ENCODE data around the gene MVK. TPM values are rescaled to one million over a fixed set of nuclear protein-coding genes. Genes with fewer than 3 reads are reported as not detected.

The MVK gene
- total and polyA plus RNA-seq, 2 experiments from 2014 or later: 16.7 to 40.1 TPM

DNA sequence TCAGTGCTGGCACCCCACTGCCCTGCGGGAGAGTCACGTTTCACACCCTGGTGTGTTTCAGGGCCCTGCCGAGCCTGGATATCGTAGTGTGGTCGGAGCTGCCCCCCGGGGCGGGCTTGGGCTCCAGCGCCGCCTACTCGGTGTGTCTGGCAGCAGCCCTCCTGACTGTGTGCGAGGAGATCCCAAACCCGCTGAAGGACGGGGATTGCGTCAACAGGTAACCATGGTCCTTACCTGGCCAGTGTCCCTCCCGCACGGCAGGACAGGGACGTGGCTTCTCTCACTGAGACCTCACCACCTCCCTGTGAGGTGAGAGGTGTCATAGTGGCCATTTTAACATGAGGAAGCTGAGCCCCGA is 7.7 kb downstream of the MVK start:
- peaks cover 2% of the 10 kb centered on the region; the same call in 1 of the 3 replicates for H3K4me1 Mint-ChIP-seq
- peaks cover 58% of the 10 kb centered on the region for H3K36me3 Mint-ChIP-seq (ENCODE audit: low read depth)
- no peaks in the 10 kb centered on the region for H3K27me3 ChIP-seq (ENCODE audit: insufficient read depth)
- ATAC-seq (no peak), DNase-seq (ENCODE audit: low spot score) (no peak)
- no peak overlapping the region for H2AFZ ChIP-seq
- no peak overlapping the region for H3K27ac ChIP-seq (ENCODE audit: low read depth)
- H3K4me2 ChIP-seq: no peak overlapping the region
- TF ChIP-seq CREB1 (CRISPR knock-in tag; IDR thresholded peaks at IDR 0.05; ENCODE audit: low read depth): no peak
- TF ChIP-seq, protein P1, sequence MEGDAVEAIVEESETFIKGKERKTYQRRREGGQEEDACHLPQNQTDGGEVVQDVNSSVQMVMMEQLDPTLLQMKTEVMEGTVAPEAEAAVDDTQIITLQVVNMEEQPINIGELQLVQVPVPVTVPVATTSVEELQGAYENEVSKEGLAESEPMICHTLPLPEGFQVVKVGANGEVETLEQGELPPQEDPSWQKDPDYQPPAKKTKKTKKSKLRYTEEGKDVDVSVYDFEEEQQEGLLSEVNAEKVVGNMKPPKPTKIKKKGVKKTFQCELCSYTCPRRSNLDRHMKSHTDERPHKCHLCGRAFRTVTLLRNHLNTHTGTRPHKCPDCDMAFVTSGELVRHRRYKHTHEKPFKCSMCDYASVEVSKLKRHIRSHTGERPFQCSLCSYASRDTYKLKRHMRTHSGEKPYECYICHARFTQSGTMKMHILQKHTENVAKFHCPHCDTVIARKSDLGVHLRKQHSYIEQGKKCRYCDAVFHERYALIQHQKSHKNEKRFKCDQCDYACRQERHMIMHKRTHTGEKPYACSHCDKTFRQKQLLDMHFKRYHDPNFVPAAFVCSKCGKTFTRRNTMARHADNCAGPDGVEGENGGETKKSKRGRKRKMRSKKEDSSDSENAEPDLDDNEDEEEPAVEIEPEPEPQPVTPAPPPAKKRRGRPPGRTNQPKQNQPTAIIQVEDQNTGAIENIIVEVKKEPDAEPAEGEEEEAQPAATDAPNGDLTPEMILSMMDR (conservative IDR thresholded peaks at IDR 0.05; ENCODE audit: low read depth in 2 of 2): no peak
- TF ChIP-seq, protein P2, sequence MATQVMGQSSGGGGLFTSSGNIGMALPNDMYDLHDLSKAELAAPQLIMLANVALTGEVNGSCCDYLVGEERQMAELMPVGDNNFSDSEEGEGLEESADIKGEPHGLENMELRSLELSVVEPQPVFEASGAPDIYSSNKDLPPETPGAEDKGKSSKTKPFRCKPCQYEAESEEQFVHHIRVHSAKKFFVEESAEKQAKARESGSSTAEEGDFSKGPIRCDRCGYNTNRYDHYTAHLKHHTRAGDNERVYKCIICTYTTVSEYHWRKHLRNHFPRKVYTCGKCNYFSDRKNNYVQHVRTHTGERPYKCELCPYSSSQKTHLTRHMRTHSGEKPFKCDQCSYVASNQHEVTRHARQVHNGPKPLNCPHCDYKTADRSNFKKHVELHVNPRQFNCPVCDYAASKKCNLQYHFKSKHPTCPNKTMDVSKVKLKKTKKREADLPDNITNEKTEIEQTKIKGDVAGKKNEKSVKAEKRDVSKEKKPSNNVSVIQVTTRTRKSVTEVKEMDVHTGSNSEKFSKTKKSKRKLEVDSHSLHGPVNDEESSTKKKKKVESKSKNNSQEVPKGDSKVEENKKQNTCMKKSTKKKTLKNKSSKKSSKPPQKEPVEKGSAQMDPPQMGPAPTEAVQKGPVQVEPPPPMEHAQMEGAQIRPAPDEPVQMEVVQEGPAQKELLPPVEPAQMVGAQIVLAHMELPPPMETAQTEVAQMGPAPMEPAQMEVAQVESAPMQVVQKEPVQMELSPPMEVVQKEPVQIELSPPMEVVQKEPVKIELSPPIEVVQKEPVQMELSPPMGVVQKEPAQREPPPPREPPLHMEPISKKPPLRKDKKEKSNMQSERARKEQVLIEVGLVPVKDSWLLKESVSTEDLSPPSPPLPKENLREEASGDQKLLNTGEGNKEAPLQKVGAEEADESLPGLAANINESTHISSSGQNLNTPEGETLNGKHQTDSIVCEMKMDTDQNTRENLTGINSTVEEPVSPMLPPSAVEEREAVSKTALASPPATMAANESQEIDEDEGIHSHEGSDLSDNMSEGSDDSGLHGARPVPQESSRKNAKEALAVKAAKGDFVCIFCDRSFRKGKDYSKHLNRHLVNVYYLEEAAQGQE (IDR thresholded peaks at IDR 0.05; ENCODE audit: unreplicated experiment): no peak
- no peak for TF ChIP-seq NANOG (IDR thresholded peaks at IDR 0.05; ENCODE audit: borderline replicate concordance)
- TF ChIP-seq EZH2phosphoT487 (IDR thresholded peaks at IDR 0.05; ENCODE audit: unreplicated experiment): no peak
- TF ChIP-seq, protein P3, sequence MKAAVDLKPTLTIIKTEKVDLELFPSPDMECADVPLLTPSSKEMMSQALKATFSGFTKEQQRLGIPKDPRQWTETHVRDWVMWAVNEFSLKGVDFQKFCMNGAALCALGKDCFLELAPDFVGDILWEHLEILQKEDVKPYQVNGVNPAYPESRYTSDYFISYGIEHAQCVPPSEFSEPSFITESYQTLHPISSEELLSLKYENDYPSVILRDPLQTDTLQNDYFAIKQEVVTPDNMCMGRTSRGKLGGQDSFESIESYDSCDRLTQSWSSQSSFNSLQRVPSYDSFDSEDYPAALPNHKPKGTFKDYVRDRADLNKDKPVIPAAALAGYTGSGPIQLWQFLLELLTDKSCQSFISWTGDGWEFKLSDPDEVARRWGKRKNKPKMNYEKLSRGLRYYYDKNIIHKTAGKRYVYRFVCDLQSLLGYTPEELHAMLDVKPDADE (IDR thresholded peaks at IDR 0.05): no peak
- no peak for TF ChIP-seq STAT1 (IDR thresholded peaks at IDR 0.05; ENCODE audit: unreplicated experiment)
- TF ChIP-seq EZH2 (IDR thresholded peaks at IDR 0.05; ENCODE audit: low read depth, unreplicated experiment): no peak
- TF ChIP-seq, protein P4, sequence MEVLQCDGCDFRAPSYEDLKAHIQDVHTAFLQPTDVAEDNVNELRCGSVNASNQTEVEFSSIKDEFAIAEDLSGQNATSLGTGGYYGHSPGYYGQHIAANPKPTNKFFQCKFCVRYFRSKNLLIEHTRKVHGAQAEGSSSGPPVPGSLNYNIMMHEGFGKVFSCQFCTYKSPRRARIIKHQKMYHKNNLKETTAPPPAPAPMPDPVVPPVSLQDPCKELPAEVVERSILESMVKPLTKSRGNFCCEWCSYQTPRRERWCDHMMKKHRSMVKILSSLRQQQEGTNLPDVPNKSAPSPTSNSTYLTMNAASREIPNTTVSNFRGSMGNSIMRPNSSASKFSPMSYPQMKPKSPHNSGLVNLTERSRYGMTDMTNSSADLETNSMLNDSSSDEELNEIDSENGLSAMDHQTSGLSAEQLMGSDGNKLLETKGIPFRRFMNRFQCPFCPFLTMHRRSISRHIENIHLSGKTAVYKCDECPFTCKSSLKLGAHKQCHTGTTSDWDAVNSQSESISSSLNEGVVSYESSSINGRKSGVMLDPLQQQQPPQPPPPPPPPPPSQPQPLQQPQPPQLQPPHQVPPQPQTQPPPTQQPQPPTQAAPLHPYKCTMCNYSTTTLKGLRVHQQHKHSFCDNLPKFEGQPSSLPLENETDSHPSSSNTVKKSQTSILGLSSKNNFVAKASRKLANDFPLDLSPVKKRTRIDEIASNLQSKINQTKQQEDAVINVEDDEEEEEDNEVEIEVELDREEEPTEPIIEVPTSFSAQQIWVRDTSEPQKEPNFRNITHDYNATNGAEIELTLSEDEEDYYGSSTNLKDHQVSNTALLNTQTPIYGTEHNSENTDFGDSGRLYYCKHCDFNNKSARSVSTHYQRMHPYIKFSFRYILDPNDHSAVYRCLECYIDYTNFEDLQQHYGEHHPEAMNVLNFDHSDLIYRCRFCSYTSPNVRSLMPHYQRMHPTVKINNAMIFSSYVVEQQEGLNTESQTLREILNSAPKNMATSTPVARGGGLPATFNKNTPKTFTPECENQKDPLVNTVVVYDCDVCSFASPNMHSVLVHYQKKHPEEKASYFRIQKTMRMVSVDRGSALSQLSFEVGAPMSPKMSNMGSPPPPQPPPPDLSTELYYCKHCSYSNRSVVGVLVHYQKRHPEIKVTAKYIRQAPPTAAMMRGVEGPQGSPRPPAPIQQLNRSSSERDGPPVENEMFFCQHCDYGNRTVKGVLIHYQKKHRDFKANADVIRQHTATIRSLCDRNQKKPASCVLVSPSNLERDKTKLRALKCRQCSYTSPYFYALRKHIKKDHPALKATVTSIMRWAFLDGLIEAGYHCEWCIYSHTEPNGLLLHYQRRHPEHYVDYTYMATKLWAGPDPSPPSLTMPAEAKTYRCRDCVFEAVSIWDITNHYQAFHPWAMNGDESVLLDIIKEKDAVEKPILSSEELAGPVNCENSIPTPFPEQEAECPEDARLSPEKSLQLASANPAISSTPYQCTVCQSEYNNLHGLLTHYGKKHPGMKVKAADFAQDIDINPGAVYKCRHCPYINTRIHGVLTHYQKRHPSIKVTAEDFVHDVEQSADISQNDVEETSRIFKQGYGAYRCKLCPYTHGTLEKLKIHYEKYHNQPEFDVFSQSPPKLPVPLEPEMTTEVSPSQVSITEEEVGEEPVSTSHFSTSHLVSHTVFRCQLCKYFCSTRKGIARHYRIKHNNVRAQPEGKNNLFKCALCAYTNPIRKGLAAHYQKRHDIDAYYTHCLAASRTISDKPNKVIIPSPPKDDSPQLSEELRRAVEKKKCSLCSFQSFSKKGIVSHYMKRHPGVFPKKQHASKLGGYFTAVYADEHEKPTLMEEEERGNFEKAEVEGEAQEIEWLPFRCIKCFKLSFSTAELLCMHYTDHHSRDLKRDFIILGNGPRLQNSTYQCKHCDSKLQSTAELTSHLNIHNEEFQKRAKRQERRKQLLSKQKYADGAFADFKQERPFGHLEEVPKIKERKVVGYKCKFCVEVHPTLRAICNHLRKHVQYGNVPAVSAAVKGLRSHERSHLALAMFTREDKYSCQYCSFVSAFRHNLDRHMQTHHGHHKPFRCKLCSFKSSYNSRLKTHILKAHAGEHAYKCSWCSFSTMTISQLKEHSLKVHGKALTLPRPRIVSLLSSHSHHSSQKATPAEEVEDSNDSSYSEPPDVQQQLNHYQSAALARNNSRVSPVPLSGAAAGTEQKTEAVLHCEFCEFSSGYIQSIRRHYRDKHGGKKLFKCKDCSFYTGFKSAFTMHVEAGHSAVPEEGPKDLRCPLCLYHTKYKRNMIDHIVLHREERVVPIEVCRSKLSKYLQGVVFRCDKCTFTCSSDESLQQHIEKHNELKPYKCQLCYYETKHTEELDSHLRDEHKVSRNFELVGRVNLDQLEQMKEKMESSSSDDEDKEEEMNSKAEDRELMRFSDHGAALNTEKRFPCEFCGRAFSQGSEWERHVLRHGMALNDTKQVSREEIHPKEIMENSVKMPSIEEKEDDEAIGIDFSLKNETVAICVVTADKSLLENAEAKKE (CRISPR knock-in tag; IDR thresholded peaks at IDR 0.05): no peak
- TF ChIP-seq ZNF114 (CRISPR knock-in tag; IDR thresholded peaks at IDR 0.05): no peak
- TF ChIP-seq POLR2AphosphoS5 (IDR thresholded peaks at IDR 0.05; ENCODE audit: low read depth): no peak
- no peak for TF ChIP-seq ZNF331 (CRISPR knock-in tag; IDR thresholded peaks at IDR 0.05; ENCODE audit: low read depth)
- TF ChIP-seq JUNB (IDR thresholded peaks at IDR 0.05; ENCODE audit: unreplicated experiment): no peak
- no peak overlapping the region for H3K27ac Mint-ChIP-seq
- H3F3A ChIP-seq (replicated peaks; ENCODE audit: low read depth): no peaks in the 10 kb centered on the region
- H3K36me3 ChIP-seq (ENCODE audit: insufficient read depth): peaks cover 20% of the 10 kb centered on the region
- peaks cover 8% of the 10 kb centered on the region for H3K27me3 Mint-ChIP-seq (ENCODE audit: insufficient read depth, low read depth, poor library complexity)
- H3K9me3 Mint-ChIP-seq: no peaks in the 10 kb centered on the region
- H3K9me2 ChIP-seq (ENCODE audit: insufficient read depth): no peaks in the 10 kb centered on the region
- no peak overlapping the region for H3K4me3 Mint-ChIP-seq
- H3K4me1 ChIP-seq (ENCODE audit: insufficient read depth): no peaks in the 10 kb centered on the region
- peaks cover 5% of the 10 kb centered on the region; the same call in 1 of the 2 replicates for H3K79me2 ChIP-seq (replicated peaks; ENCODE audit: insufficient read depth)
- H3K4me3 ChIP-seq: no peak overlapping the region
- H4K20me1 ChIP-seq (replicated peaks; ENCODE audit: insufficient read depth): no peaks in the 10 kb centered on the region; the same call in 1 of the 2 replicates
